ENCODE results near the gene SRPK2.

GRCh38 chr7:105389889-105390288 is 1.2 kb upstream of the SRPK2 start:
- TF ChIP-seq CTCF (IDR thresholded peaks at IDR 0.05) (no peak), POLR2A (IDR thresholded peaks at IDR 0.05) (no peak)
